GM23338 (cell line): ENCODE measurements around the gene CARMIL1.

Experiments used
- CREB1 ChIP-seq: fragments of 250-450 bp; sonication (Bioruptor Pico); IDR thresholded peaks from 2 replicates; pipeline ENCODE4 v1.5.0; 2020; ENCODE audit warnings: low read depth, mild to moderate bottlenecking, moderate library complexity
- EZH2 ChIP-seq: fragments of 200-600 bp; sonication (generic); IDR thresholded peaks from one replicate; pipeline ENCODE4 v1.8.0; 2017; ENCODE audit warnings: antibody characterized with exemption, mild to moderate bottlenecking, low read depth; ENCODE audit not compliant: unreplicated experiment
- EZH2phosphoT487 ChIP-seq: fragments of 200-600 bp; sonication (generic); IDR thresholded peaks from one replicate; pipeline ENCODE4 v1.8.1; 2018; ENCODE audit warnings: antibody characterized with exemption; ENCODE audit not compliant: unreplicated experiment
- JUNB ChIP-seq: IDR thresholded peaks from one replicate; pipeline ENCODE4 v1.6.1; 2016; ENCODE audit warnings: antibody characterized with exemption; ENCODE audit not compliant: unreplicated experiment
- NANOG ChIP-seq: IDR thresholded peaks from 2 replicates; pipeline ENCODE4 v1.6.1; 2016; ENCODE audit warnings: antibody characterized with exemption, borderline replicate concordance
- POLR2AphosphoS5 ChIP-seq: IDR thresholded peaks from 2 replicates; pipeline ENCODE4 v1.6.1; 2016; ENCODE audit warnings: antibody characterized with exemption, low read depth
- REST ChIP-seq: IDR thresholded peaks from one replicate; pipeline ENCODE4 v1.6.1; 2018; ENCODE audit warnings: antibody characterized with exemption; ENCODE audit not compliant: unreplicated experiment
- STAT1 ChIP-seq: IDR thresholded peaks from one replicate; pipeline ENCODE4 v1.6.1; 2016; ENCODE audit warnings: antibody characterized with exemption; ENCODE audit not compliant: unreplicated experiment
- ZNF114 ChIP-seq: fragments of 250-450 bp; sonication (Bioruptor Pico); IDR thresholded peaks from 2 replicates; pipeline ENCODE4 v1.5.0; 2020; ENCODE audit warnings: mild to moderate bottlenecking, moderate library complexity
- ZNF331 ChIP-seq: fragments of 250-450 bp; sonication (Bioruptor Pico); IDR thresholded peaks from 2 replicates; pipeline ENCODE4 v1.5.0; 2020; ENCODE audit warnings: low read depth, mild to moderate bottlenecking, moderate library complexity
- ZNF462 ChIP-seq: fragments of 250-450 bp; sonication (Bioruptor Pico); IDR thresholded peaks from 2 replicates; pipeline ENCODE4 v1.5.0; 2020; ENCODE audit warnings: mild to moderate bottlenecking, moderate library complexity
- TF ChIP-seq, protein P1 (sequence below), 2 experiments: fragments of 200-600 bp in 1 of 2; sonication (generic) in 1 of 2; conservative IDR thresholded peaks; 2 replicates each; pipeline versions ENCODE4 v1.5.1 to v1.6.1; 2016 to 2017; ENCODE audit warnings: antibody characterized with exemption in 2 of 2, low read depth in 2 of 2, mild to moderate bottlenecking in 2 of 2, moderate library complexity in 1 of 2
- TF ChIP-seq, protein P2 (sequence below): IDR thresholded peaks from 2 replicates; pipeline ENCODE4 v1.6.1; 2016; ENCODE audit warnings: antibody characterized with exemption

DNA sequence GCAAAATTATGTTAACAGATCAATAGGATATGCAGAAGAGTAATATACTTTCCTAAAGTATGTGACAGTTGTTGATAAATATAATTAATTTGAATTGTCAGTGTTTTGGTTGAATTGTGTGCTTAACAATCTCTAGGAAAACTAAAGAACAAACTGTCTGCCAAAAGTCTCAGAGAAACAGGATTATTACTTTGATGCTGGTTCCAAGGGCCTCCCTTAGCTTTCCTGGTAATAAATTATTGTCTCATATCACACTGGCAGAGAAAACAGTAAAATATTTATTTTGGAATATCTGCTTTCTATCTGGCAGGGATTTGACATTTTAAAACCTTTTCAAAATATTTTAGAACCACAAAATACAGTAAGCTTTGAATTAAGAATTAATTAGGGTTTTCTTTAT lies 40.1 kb upstream of the CARMIL1 start:
- TF ChIP-seq, protein P1, sequence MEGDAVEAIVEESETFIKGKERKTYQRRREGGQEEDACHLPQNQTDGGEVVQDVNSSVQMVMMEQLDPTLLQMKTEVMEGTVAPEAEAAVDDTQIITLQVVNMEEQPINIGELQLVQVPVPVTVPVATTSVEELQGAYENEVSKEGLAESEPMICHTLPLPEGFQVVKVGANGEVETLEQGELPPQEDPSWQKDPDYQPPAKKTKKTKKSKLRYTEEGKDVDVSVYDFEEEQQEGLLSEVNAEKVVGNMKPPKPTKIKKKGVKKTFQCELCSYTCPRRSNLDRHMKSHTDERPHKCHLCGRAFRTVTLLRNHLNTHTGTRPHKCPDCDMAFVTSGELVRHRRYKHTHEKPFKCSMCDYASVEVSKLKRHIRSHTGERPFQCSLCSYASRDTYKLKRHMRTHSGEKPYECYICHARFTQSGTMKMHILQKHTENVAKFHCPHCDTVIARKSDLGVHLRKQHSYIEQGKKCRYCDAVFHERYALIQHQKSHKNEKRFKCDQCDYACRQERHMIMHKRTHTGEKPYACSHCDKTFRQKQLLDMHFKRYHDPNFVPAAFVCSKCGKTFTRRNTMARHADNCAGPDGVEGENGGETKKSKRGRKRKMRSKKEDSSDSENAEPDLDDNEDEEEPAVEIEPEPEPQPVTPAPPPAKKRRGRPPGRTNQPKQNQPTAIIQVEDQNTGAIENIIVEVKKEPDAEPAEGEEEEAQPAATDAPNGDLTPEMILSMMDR (conservative IDR thresholded peaks at IDR 0.05; ENCODE audit: low read depth in 2 of 2), result no peak
- TF ChIP-seq EZH2 (no peak), CREB1 (no peak), POLR2AphosphoS5 (no peak), EZH2phosphoT487 (no peak), JUNB (no peak), NANOG (no peak), ZNF114 (no peak), REST (no peak), ZNF462 (CRISPR knock-in tag) (no peak), ZNF331 (CRISPR knock-in tag) (no peak), STAT1 (no peak)
- TF ChIP-seq, protein P2, sequence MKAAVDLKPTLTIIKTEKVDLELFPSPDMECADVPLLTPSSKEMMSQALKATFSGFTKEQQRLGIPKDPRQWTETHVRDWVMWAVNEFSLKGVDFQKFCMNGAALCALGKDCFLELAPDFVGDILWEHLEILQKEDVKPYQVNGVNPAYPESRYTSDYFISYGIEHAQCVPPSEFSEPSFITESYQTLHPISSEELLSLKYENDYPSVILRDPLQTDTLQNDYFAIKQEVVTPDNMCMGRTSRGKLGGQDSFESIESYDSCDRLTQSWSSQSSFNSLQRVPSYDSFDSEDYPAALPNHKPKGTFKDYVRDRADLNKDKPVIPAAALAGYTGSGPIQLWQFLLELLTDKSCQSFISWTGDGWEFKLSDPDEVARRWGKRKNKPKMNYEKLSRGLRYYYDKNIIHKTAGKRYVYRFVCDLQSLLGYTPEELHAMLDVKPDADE, result no peak
